HG02970 (cell line): ENCODE data around the gene EFNB2.
A peak's percentile ranks its signal among the peaks of the same experiment; 100 is the strongest.

ENCODE experiments used
- ATAC-seq: cut with Tn5 transposase; IDR thresholded peaks from one replicate; pipeline ENCODE4 v1.9.1; 2021; ENCODE audit warnings: mild to moderate bottlenecking, moderate library complexity, moderate number of reproducible peaks; ENCODE audit not compliant: unreplicated experiment, low FRiP score

Gene EFNB2, protein sequence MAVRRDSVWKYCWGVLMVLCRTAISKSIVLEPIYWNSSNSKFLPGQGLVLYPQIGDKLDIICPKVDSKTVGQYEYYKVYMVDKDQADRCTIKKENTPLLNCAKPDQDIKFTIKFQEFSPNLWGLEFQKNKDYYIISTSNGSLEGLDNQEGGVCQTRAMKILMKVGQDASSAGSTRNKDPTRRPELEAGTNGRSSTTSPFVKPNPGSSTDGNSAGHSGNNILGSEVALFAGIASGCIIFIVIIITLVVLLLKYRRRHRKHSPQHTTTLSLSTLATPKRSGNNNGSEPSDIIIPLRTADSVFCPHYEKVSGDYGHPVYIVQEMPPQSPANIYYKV

DNA sequence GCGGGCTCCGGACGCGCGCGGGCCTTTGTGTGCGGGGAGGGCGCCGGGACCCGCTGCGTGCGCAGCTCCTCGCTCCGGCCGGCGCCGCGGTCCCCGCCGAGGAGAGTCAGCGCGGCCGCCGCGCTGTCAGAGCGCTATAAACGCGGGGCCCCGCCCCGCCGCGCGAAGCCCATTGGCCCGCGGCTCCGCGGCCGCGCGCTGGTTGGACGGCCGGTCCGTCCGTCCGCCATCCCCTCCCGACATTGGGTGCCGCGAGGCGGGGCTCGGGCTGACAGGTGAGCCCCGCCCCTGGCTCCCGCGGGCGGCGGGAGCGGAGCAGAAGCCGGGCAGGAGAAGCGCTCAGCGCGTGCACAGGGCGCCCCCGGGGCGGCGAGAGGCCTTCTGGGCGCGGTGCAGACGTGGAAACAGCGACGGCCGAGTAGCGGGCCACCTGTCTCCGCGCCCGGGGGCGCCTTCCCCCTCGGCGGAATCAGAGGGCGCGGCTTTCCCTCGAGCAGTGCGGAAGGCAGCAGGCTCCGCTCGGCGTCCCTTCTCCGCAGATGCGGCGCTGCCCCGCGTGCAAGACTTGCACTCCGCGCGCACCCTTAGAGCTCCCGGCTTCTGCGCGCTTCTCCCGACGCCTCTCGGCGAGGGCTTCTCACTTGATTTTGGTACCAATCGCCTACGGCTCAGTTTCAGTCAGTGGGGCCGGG is at the start of gene EFNB2:
EFNB2 (minus strand) TSS at position 111 of the 692 bp plus-strand sequence. CDS start 698 bp downstream, outside the sequence.
- peak; percentile 97 for ATAC-seq

DNA sequence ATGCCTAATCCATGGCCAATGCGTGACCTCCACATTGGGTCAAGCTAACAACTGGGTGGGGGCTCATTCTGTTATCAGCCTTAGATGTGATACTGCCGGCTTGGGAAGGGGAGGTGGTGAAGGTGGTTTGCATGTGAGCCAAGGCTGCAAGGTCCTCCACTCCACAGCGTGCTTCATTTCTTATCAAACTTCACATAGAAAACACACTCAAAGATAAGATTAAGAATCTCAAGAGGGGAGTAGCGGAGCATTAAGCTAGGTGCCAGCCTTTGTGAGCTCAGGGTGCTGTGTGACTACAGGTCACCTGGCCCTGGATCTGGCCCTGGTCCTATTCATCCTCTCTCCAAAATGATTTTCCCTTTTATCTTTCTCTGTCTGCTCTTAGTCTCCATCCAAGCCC is 45.8 kb upstream of the EFNB2 start:
- ATAC-seq, result no peak

DNA sequence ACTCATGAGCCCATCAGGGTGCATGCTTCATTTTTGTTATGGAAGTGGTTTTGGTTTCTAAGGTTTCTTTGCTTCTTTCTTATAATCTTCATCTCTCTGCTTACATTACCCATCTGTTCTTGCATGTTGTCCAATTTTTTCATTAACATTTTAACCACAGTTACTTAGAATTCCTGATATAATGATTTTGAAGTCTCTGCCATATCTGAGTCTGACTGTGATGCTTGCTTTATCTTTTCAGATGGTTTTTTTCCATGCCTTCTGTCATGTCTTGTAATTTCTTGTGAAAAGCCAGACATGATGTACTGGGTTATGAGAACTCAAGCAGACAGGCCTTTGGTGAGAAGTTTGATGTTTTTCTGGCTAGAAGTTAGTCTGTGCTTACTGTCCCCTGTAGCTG is 40.4 kb upstream of the EFNB2 start:
- ATAC-seq, result no peak

DNA sequence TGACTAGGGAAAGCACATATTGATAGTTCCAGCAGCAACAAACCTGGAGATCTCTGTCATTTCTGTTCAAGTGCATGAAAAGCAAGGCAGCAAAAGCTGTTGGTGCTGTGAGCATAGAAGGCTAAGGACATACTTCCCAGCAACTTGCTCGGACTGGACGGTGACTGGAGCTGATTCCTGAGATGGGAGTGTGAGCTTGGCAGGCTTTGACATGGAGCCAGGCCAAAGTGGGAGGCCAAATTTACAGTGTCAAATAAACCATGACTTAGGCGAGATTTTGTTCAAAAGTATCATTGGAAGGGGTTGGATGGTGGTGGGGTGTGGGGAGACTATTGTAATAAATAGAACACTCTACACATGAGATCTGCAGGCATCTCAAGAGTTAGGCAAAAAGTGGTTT is 38.4 kb upstream of the EFNB2 start:
- no peak for ATAC-seq

DNA sequence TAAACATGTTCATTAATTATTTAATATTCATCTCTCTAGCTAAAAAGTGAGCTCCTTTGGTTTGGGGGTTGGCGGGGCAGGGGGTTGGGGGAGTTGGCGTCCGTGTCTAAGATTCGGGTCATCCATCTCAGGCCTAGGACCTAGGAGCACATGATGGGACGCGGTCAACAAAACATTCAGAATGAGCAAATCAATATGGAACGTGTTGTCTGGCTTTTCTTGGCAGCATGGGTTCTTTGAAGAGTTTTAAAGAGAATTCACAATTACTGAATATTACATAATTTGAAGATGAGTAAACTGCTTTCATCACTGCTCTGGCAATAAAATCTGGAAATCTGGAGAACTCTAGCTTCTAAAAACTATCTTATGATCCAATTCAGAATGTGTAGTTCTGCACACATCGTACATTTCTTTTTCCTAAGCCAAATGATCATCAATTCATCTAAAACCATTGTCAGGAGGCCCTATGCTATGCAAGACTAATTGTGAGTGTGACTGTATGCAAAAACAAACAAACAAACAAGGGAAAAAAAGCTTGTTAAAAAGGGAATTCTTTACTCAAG is 37.9 kb upstream of the EFNB2 start:
- no peak for ATAC-seq

DNA sequence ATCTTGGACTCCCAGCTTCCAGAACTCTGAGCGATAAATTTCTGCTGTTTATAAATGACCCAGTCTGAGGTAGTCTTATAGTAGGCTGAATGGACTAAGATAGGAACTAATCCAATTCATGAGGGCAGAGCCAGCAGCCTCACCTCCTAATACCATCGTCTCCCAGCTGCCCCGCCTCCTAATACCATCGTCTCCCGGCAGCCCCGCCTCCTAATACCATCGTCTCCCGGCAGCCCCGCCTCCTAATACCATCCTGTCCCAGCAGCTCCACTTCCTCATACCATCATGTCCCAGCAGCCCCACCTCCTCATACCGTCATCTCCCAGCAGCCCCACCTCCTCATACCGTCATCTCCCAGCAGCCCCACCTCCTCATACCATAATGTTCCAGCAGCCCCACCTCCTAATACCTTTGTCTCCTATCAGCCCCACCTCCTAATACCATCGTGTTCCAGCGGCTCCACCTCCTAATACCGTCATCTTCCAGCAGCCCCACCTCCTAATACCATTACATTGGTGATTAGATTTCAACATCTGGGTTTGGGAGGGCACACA is 34.9 kb upstream of the EFNB2 start:
- peak; percentile 32 for ATAC-seq

DNA sequence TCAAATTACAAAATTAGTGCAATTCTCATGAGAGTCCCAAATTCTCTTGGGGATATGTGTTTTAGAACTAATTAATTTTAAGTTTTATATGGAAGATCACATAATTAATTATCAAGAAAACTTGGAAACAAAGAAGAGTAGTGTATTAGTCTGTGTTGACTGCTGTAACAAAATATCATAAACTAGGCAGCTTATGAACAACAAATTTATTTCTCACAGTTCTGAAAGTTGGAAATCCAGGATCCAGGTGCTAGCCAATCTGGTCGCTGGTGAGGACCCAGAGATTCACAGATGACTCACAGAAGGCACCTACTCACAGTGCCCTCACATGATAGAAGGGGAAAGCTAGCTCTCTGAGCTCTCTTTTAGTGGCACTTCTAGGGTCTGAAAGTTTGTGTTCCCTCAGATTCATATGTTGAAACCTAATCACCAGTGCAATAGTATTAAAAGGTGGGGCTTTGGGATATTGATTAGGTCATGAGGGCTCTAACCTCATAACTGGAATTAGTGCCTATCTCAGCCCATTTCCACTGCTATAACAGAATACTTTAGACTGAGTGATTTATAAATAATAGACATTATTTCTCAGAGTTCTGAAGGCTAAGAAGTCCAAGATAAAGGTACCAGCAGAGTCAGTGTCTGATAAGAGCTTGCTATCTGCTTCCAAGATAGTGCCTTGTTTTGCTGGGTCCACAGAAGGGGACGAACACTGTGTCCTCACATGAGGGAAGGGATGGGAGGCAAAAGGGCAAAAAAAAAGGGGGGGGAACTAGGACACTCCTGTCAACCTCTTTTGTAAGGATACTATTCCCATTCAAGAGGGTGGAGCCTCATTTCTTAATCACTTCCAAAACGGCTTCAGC is 34.0 kb upstream of the EFNB2 start:
- ATAC-seq, result no peak

DNA sequence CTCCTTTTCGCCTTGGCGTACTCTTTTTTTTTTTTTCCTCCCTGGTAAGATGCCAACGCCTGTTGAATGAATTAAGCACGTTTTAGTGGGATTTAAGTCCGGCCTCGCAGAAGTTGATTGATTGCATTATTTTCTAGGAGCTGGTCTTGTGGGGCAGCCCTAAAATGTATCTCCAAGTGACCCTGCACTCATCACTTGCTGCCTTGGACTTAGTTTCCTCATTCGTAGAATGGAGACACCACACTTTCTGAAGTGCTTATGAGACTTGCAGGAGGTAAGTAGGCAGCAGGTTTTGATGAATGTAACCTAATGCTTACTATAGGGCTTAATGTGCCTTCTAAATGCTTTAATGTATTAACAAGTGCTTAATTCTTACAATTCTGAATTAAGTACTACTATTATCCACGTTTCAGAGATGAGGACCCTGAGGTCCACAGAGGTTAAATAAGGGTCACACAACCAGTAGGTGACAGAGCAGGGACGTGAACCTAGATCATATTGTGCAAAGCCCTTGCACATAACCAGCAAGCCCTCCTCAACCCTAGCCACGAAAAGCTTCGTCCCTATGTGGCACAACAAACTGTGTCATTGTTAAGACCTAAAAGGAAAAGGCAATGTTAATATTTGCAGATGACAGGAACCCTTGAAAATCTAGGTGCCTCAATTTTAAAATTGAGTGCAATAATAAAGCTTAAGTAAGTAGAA is 33.0 kb upstream of the EFNB2 start:
- ATAC-seq, result peak; percentile 21

DNA sequence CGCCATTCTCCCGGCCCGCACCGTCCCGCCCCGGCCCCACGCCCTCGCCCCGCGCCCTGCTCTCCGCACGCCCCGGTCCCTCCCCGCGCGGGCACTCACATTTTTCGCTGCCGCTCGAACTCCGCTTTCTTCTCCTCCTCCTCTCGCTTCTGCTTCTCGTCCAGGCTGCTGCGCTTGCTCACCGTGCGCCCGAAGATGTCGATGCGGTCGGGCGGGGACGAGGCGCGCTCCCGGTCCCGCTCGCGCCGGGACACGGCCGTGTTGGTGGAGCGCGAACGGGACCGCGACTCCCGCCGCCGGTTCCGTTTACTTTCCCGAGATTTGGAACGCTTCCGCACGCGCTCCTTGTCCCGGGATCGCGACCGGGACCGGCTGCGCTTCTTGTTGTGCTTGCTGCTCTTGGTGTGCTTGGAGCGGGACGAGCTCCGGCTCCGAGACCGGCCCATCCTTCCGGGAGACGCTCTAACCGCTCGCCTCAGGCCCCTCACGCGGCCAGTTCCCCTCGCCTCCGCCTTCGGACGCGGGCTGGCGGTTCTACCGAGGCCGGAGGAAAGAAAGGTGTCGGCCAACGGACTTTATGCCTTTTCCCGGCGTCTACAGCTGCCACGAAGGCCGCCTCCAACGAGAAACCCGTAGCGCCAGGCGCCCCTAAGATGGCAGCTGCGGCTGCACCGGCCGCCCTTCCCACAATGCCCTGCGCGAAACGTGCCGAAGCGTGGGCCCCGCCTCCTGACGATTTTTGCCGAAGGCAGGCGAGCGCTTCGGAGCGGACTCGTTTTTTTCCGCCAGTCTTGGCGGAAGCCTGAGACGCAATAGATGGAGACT is 32.2 kb upstream of the EFNB2 start, which contains the start of gene ARGLU1:
ARGLU1 (minus strand) TSS at position 664 of the 825 bp plus-strand sequence; CDS start at position 446, 218 bp downstream.
- ATAC-seq, result peak; percentile 82

DNA sequence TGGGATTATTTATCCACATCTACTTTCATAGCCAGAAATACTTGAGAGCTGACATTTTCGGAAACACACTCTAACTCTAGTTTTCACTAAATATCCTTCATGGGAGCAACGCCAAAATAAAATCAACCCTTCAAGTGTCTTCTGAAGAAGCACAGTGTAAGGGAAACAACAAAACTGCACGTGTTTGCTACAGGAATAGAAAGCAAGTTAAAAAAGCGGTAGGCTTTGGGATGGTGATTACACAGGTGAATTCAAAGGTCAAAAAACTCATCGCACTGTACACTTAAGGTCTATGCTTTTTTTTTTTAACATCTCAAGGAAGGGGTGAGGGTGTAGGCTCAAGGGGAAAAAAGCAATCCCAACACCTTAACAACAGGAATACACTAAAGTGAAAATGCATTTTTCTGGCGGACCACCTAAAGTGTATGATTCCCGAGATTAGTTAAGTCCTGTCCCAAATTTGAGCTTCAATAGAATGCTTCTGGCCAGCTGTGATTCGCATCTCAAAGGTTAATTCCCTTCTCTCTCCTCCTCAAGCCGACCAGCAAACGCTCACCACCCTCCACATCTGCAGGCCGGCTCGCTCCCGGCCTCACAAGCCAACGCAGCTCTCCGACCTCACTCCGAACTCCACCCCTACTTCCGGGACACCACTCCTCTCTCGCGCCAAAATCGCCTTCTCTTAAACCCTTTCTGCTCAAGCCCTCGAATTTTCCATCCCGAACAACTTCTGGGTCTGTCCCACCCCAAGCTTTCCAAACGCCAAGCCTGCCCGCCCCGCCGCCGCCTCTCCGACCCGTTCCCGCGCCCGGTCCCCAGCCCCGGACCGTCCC is 31.4 kb upstream of the EFNB2 start:
- ATAC-seq, result peak; percentile 39

DNA sequence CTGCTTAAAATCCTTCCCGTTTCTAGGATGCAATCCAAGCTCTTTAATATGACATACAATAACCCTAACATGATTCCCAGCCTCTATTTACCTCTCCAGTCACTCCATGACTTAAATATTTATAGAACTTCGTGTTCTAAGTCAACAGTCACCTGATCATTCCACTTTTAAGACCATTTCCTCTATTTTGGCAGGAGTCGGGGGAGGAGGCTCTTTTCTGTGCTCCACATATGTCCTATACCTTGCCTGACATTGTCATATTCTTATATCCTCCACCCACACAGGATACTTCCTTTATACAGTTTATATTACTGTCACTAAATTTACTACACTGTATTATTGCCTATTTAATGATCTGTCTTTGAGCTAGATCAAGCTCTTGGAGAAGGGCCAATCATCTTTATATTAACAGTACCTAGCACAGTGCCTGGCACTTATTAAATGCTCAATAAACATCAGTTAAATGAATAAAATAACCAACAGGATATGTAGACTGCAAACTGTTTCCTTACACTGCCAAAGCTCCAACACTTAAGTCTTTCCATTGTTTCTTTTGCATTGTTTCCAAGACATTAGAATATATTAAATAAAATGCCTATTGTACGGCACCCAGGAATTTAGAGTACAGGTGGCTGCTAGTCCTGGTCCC is 29.8 kb upstream of the EFNB2 start:
- no peak for ATAC-seq

DNA sequence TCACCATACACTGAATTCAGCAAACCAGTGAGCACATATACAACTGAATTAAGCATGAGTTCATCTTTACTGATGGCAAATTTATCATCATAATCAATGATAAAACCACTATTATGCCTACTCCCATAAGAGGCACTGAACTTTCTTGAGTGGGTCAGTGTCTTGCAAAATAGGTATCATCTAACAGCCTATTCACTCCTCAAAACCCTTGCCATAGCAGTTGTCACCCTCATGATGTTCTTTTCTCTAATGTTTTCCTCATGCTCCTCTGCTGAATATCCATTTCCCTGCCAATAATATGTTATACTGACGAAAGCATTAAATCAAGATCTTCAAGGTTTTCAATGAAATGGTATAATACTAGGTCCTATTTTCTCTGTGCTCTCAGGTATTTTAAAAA is 26.8 kb upstream of the EFNB2 start:
- ATAC-seq, result no peak

DNA sequence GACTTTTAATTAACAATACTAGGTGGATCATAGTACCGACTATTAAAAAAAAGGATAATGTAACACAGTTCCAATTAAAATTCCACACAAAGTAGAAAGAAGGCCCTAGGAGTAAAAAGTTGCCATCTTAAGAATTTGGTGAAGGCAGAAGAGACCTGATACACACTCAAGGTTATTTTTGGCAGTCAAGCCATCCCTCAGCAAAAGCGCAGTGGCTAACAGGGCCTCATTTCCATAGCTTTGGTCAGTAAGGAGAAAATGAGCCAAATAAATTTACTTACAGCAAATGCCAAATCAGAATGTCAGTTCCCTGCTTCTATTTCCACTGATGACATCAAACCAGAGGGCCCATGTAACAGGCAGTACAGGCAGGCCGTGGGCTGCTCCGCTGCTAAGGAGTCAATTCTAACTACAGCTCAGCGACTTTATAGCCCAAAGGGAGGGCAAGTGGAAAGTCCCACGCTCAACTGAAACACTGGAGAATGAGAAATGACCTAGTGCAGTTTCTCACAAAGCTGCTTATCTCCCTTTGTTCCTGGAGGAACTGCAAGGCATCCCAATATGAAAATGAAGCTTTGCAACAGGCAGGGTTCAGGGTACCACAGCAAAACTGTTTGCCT is 26.2 kb upstream of the EFNB2 start:
- ATAC-seq, result peak; percentile 82

DNA sequence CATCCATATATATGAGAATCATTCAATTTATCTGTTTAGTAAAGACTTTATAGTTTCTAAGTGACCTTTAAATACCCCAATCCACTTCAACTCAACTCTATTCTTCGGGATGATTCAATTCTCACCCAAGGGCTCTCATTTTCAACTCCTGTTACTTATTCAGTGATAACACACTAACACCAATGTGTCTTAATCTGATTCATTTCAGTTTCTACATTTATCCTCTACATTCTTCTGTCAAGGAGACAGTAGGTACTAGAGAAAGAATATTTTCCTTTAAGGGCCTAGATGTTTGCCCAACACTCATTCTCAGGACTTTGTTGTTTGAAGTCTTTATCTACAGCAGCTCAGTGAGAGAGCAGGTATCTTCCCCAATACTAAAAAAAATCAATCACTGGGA is 25.4 kb upstream of the EFNB2 start:
- ATAC-seq, result no peak

DNA sequence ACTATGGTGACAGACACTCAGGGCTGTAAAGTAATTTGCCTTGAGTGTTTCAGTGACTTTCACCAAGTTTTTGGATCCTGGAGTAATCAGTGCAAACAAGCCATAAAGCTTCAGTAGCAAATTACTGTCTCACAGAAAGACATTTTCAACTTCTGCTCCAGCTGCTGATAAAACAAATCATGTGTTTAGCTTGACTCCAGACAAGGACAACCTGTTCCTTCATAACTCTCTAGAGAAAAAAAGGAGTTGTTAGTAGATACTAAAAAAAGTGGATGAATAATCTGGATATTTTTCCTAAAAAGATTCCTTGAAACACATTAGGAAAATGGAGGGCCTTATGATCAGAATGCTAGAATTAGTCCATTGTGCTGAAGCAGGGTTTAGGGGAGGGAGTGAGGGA is 23.1 kb upstream of the EFNB2 start:
- no peak for ATAC-seq

DNA sequence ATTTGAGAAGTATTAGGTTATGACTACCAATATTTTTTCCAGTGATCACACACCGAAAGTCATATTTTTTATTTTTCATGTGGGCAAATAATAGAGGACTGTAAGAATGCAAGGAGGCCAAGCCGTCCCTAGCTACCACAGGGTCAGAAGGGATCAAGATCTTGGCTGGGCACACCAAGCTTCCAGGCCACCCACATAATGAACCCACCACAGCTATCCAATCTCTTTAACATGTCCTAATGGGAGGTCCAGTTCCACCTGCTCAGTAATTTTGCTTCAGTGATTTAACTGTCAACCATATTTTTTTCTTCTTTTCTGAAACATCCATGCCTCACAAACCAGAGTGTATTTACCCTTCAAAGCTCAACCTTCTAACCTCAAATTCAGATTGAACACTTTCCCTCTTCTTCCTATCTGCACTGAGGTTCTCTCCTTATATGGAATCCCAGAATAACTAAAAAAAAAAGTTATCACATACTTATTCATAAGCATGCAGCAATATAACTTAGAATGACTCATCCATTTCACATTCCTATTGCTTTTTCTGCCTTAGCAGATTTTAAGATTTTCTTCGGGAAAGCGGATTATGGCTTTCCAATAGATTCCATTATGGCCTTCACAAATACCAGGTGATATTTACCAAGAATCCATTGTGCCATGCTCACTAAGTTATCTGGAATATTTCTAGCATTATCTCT is 20.3 kb upstream of the EFNB2 start:
- ATAC-seq, result no peak

DNA sequence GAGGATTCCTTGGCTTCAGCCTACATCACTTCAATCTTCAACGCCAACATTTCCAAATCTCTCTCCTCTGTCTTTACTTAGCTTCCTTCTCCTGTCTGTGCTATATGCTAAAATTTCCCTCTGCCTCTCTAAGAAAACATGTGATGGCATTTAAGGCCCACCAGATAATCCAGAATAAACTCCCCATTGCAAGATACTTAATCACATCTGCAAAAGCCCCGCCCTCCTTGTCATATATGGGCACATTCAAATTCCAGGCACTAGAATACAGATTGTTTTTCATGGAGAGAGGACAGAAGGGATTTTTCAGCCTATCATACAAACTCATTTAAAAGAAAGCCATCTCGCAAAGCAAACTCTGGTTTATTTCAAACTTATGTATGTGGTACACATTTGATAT is 16.3 kb upstream of the EFNB2 start:
- ATAC-seq, result no peak
